HG03469 (cell line): ENCODE results near the gene TMEM87B.

Experiments used
- ATAC-seq: cut with Tn5 transposase; IDR thresholded peaks from one replicate; pipeline ENCODE4 v1.9.1; 2021; ENCODE audit warnings: mild to moderate bottlenecking, moderate library complexity, moderate number of reproducible peaks; ENCODE audit not compliant: unreplicated experiment

Gene TMEM87B

DNA sequence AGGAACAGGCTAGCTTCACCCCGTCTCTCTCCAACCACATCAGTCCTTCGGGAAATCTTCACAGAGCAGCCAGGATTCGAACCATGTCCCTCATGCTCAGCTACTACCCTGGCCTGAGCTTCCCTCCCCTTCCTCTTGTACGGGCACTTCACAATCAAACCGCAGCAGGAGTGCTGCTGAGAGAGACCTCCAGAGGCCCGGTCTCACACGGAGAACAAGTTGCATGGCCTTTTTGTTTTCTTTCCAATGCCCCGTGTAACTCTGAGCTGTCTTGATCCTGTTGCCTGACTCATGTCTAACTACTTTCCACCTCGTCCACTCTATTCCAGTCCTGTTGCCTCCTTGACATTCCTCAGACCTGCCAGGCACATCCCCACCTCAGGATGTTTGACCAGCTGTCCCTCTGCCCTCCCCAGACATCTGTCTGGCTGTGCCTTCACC, 108.5 kb downstream of the TMEM87B start:
- ATAC-seq = no peak

DNA sequence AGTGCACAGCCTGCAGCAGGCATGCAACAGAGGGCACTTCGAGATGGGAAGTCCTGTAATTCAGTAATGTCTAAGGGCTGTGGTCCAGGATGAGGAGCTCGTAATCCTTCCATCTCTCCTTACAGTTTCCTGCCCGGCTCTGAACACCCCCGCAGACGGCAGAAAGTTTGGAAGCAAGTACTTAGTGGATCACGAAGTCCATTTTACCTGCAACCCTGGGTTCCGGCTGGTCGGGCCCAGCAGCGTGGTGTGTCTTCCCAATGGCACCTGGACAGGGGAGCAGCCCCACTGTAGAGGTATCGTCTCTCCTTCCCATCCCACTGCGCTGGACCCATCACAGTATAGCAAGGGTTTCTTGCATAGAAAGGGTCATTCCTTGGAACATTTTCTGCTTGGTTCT, 109.8 kb downstream of the TMEM87B start:
- no peak for ATAC-seq

GRCh38 chr2:112165296-112165695, 110.2 kb downstream of the TMEM87B start:
- ATAC-seq = no peak

GRCh38 chr2:112166806-112167499, 111.9 kb downstream of the TMEM87B start:
- no peak for ATAC-seq

DNA sequence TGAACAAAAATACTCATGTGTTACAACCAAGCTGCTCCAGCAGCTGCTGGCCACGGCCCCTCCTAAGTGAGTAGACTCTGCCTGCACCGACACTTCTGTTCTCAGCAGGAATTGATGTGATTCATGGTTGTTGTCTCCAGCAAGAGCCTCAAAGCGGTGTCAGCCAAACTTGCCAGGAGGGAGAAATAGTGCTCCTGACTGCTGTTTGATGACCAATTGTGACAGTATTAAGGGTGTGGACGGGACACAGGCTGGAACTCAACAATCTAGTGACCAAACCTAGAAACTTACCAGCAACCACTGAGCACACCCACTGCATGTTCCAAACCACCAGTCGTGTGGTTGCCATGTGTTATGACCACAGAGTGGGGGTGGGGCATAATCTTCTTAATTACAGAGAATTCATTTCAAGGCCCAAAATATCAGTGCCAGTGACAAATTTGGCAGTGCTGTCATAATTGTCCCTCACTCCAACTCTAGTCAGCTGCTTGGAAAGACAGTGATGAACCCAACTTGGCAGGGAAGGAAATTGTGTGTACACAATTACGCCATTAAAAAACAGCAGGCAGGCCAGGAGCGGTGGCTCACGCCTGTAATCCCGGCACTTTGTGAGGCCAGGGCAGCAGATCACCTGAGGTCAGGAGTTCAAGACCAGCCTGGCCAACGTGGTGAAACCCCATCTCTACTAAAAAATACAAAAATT, 113.5 kb downstream of the TMEM87B start:
- ATAC-seq = no peak
